Panc1 (cell line): Measurements from ENCODE around the gene FAM180B.
"Not testable (repeated sequence)": the region's sequence is repeated elsewhere in the genome, so short reads cannot be mapped to it uniquely, and the experiment has no call there.

Experiments used
- CTCF ChIP-seq: fragments of 450-650 bp; IDR thresholded peaks from 2 replicates; pipeline ENCODE4 v1.5.1; 2017; ENCODE audit warnings: mild to moderate bottlenecking
- POLR2AphosphoS5 ChIP-seq: IDR thresholded peaks from 2 replicates; pipeline ENCODE4 v1.6.1; 2012; ENCODE audit warnings: mild to moderate bottlenecking, low read depth, low read length, moderate library complexity

GRCh38 chr11:47564366-47564765 is 22.1 kb upstream of the FAM180B start:
- TF ChIP-seq CTCF, POLR2AphosphoS5: not testable (repeated sequence)
